GM19328 (cell line): ENCODE results near the gene TCF4.
A peak's percentile ranks its signal among the peaks of the same experiment; 100 is the strongest.

Experiments used
- ATAC-seq: cut with Tn5 transposase; IDR thresholded peaks from one replicate; pipeline ENCODE4 v1.9.1; 2021; ENCODE audit warnings: mild to moderate bottlenecking, moderate library complexity; ENCODE audit not compliant: unreplicated experiment

TCF4 gene

DNA sequence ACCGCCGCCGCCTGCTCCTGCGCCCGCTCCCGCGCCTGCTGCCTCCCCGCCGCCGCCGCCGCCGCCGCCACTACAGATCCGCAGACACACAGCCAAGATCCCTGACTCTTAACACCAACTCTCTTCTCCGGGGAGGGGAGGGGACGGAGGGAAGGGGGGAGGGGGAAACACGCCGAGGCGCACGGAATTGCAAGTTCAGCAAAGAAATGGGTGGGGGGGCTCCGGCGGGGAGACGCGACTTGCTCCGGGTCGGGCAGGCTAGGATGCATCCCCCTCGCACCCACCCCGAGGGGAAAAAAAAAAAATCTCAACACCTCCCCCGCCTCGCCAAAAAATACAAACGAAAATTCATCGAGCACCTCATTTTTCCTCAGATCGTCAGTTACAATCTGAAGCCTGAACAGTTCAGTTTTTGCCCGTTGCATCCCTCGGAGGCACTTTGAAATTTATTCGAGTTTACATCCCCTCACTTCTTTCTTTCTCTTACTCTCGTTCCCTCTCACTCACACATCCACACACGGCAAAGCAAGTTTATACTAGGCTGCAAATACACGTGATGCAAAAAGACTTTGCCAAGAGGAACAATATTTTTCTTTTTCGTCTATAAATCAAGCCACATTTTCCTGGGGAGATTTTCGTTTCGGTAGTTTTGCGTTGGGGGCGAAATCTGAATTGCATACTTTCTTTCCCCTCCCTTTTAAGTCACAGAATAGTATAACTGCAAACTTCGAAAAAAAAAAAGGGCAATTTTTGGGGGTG is at the start of gene TCF4:
Gene TCF4 (minus strand): TSS at position 82 of the 759 bp plus-strand sequence. CDS start 1,076 bp downstream, outside the sequence.
- ATAC-seq = no peak

GRCh38 chr18:55637204-55637603 is 49.2 kb upstream of the TCF4 start:
- ATAC-seq = no peak

DNA sequence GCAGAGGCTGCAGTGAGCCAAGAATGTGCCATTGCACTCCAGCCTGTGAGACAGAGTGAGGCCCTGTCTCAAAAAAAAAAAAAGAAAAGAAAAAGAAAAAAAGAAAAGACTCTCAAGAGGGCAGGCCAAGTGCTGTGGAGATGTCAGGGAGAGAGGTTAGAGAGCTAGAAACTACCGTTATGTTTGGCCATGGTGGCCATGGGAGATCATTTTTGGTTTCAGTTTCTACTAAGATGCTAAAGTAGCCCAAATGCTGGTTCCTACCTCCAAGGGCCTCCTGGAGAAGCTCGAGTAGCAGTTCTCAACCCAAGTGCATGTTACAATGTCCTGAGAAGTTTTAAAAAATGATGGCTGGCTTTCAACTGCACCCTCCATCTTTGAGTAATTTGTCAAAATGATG is 47.4 kb upstream of the TCF4 start:
- no peak for ATAC-seq

DNA sequence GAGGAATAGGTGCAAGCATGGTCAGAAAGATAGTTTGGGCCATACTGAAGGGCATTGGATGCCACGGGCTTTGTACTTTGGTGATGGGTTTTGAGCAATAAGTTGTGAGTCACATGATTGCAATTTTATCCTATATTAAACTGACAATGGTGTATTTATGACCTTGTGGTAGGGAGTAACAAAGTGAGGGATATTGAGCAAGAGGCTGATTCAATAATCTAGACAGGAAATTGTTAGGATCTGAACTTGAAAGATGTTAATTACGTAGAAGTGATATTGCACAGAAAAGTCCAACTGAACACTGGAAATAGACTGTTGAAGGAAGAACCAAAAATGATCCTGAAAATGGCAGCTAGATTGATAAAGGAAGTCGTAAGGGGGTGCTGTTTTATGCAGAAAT is 46.6 kb upstream of the TCF4 start:
- no peak for ATAC-seq

DNA sequence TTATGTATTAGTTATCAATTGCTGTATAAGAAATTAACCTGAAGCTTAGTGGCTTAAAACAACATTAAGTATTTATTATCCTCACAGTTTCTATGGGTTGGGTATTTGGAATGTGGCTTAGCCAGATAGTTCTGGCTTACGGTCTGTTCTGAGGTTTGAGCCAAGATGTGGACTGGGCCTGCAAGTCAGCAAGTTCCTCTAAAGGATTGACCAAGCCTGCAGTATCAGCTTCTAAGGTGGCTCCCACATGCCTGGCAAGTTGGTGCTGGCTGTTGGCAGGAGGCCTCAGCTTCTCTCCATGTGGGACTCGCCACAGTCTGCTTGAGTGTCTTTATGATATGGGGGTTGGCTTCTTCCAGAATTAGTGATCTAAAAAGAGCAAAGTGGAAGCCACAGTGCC is 45.0 kb upstream of the TCF4 start:
- ATAC-seq = no peak

DNA sequence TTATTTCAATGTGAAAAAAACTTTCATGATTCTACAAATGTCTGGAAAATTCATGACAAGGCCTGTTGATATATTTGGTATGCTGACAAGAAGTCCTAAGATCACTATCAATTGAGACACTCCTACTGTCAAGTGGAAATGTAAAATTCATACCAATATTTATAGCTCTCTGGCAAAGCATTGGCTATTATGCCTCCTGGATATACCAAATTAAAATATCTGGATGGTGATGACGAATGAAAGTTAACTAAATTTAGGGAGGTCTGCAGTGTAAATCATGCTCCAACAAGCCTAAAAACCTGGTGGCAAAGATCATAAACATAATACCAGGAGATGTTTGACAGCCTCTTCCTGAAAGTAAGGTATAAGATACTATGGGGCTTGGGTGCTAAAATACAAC is 41.1 kb upstream of the TCF4 start:
- no peak for ATAC-seq

- ATAC-seq = no peak
These were observed 39.0 kb upstream of the TCF4 start for GRCh38 chr18:55627007-55627406.

- no peak for ATAC-seq
These were observed 37.9 kb upstream of the TCF4 start for GRCh38 chr18:55625901-55626300.

DNA sequence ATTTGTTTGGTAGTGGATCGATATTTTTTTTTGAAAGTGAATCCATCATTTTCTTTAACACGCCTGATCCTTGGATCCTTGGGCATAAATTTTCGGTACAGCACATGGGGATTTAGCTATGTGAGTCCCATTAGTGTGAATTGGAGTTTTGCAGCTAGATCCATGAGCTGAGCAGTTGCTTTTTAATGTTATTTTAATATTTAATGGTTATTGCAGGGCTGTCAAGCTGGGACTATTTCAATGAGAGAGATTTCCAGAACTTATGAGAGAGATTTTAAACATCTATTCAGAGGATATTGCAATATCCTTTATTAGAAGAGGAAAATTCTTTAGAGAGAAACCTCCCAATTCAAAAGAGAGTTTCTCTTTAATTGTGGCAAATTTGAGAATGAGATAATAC is 35.6 kb upstream of the TCF4 start:
- ATAC-seq = no peak

- no peak for ATAC-seq
These were observed 22.5 kb upstream of the TCF4 start for GRCh38 chr18:55610506-55610905.

DNA sequence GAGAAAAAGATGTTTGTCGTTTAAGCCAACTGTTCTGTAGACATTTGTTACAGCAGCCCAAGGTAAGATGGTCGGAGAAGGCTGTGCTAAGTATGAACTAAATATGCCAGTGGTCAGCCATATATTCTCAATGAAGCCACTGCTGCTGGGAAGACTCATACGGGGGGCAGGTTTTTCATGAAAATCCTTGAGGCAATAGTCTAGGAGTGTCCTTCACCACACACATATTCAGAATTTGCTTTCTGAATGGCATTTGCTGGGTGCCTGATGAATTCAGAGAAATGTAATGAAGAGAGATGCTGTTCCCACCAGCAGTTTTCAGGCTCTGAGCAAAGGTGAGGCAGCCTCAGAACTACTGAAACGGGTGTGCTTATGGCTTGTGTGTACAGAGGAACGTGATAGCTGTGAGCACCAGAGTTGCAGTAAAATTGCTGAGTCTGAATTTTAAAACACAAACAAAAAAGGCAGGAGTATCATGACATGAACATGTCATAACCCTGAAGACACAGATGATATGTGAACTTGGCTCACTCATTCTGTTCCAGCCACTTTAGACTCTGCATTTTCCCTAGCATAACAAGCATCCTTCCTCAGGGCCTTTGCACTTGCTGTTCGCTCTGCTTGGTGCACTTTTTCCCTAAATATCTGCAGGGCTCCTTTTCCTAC is 21.3 kb upstream of the TCF4 start:
- ATAC-seq = no peak

- no peak for ATAC-seq
These were observed 20.5 kb upstream of the TCF4 start for GRCh38 chr18:55608497-55608896.

- no peak for ATAC-seq
These were observed 19.8 kb upstream of the TCF4 start for GRCh38 chr18:55607773-55608172.

- no peak for ATAC-seq
These were observed 17.8 kb upstream of the TCF4 start for GRCh38 chr18:55605733-55606338.

DNA sequence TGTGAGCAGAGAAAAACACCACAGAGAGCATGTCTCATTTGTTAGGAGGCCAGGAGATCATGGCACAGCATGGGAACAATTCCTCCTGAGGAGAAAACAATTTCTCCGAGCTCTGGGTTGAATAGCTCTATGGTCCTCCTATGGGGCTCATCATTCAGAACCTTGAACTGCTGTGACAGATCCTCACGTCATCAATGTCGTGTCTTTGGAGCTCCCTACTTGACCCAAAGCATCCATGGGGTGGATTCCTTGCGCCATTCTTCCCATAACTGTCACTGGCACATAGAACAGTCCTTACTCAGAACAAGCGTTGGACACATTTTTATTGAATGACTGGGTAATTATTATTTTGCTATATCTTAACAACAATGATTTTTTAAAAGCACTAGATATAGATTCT is 15.8 kb upstream of the TCF4 start:
- ATAC-seq = no peak

DNA sequence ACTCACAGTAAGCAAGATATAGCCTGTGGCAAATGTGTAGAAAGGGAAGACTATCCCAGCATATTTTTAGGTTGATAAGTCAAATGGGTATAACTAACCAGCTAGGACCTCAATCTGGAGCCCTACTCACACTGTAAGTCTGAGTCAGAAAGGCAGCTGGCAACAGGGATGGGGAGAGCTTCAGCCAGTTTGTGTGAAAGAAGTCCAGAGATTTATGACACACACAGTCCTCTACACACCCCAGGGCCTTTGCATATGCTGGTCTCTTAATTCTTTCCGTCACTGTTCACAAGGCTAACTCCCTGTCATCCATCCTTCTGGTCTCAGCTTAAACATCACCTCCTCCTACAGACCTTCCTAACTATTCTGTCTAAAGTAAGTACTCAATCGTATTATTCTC is 5.9 kb upstream of the TCF4 start:
- no peak for ATAC-seq

DNA sequence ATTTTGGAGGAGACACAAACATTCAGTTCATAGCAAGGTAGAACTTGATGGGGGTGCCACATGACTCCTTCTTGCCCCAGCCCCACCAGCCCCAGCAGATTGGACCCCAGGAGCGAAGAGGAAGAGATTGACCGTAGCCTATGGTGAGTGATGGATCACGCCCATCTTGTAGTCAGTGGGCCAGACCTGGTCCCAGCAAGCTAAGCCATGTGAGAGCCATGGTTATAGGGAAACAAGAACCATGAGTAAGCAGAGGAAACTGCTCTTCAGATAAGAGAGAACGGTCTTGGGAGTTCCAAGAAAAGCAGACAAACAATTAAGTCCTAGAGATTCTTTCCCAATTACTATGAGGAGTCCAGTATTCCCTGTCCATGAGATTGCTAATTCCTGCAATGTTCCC is 4.6 kb upstream of the TCF4 start:
- ATAC-seq = no peak

DNA sequence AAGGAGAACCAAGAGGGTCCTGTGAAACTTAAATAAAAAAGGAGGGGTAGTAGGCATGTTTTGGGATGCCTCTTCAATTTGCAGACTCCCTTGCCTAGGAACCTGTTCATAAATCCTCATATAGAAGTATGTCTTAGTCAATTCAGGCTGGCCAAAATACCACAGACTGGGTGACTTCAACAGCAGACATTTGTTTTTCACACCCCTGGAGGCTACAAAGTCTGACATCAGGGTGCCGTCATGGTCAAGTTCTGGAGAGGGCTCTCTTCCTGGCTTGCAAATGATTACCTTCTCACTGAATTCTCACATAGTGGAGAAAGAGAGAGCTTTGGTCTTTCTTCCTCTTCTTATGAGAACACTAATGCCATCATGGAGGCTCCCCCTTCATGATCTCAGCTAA is 4.1 kb upstream of the TCF4 start:
- ATAC-seq = no peak

DNA sequence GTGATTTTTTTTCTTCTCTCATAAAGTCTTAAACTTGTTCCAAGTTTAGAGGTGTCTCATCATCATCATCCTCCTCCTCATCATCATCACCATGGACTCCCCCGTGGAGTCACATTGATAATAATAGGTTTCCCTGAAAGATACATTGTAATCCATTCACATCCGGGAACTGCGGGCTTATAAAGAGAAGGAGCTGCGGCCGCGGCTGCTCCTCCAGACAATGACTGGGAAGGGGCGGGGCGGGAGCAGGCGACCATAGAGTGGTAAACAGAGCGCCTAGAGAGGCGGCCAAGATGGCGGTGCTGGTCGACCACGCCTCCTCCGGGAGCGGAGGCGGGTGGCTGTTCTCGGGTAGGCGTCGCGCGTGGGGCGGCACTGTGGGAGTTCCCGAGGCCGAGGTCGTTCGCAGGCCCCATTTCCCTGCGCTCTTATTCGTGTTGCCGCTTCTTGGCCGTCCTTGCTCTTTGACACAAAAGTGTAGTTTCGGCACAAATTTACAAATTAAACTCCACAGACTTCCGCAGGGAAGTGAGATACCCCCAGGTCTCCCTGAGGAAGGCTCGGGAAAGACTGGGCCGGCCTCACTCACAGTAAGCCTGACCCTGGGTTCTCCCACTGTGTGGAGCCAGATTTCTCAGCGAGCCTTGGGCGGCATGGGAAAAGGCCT is 1.8 kb upstream of the TCF4 start:
- ATAC-seq = peak; percentile 85

GRCh38 chr18:55588870-55589595 is 1.0 kb upstream of the TCF4 start:
- no peak for ATAC-seq
